Stimulated activated naive CD8-positive, alpha-beta T cell treated with anti-CD3 and anti-CD28 coated beads, Interleukin-15, Interleukin-2, amounts not matched to agents 100 U/mL and 50 U/mL, for 24 hours (primary cell): Measurements from ENCODE around the gene TLE7.

ENCODE experiments used
- ATAC-seq: fragments of 150-1000 bp; cut with Tn5 transposase; one replicate; pipeline ENCODE4 v1.10.0; 2021
- DNase-seq: peaks from one replicate; pipeline ENCODE4 v3.0.0; 2021

TLE7 gene

GRCh38 chr16:71412270-71413160 is 29.3 kb downstream of the TLE7 start:
- peak; percentile 71 for ATAC-seq
- DNase-seq: peak; percentile 68

- ATAC-seq: no peak
- no peak for DNase-seq
Measured at GRCh38 chr16:71410146-71410545, 31.7 kb downstream of the TLE7 start.

- ATAC-seq: no peak
- no peak for DNase-seq
Measured at GRCh38 chr16:71409011-71409775, 32.7 kb downstream of the TLE7 start.

GRCh38 chr16:71408536-71408935 is 33.3 kb downstream of the TLE7 start:
- DNase-seq: no peak
- ATAC-seq: no peak

GRCh38 chr16:71407731-71408130 is 34.1 kb downstream of the TLE7 start:
- ATAC-seq: no peak

GRCh38 chr16:71406724-71407123 is 35.1 kb downstream of the TLE7 start:
- ATAC-seq: no peak
- no peak for DNase-seq

More at GRCh38 chr16:71407731-71408130, 34.1 kb downstream of the TLE7 start:
- no peak for DNase-seq

- no peak for ATAC-seq
- no peak for DNase-seq
Measured at GRCh38 chr16:71406316-71406715, 35.5 kb downstream of the TLE7 start.

GRCh38 chr16:71404364-71404763 is 37.5 kb downstream of the TLE7 start:
- no peak for ATAC-seq
- DNase-seq: no peak

GRCh38 chr16:71402674-71403073 is 39.2 kb downstream of the TLE7 start:
- no peak for DNase-seq
- ATAC-seq: no peak

GRCh38 chr16:71402007-71402406 is 39.8 kb downstream of the TLE7 start:
- DNase-seq (no peak), ATAC-seq (no peak)

GRCh38 chr16:71399801-71400563 is 41.9 kb downstream of the TLE7 start:
- no peak for ATAC-seq
- DNase-seq: no peak

GRCh38 chr16:71396594-71396993 is 45.3 kb downstream of the TLE7 start:
- DNase-seq (no peak), ATAC-seq (no peak)

GRCh38 chr16:71389330-71389729 is 52.5 kb downstream of the TLE7 start:
- DNase-seq: no peak
- no peak for ATAC-seq

GRCh38 chr16:71387045-71387871 is 54.6 kb downstream of the TLE7 start:
- DNase-seq (no peak), ATAC-seq (no peak)

- no peak for ATAC-seq
Measured at GRCh38 chr16:71384073-71384724, 57.7 kb downstream of the TLE7 start.

GRCh38 chr16:71383054-71383773 is 58.6 kb downstream of the TLE7 start:
- ATAC-seq (peak; percentile 68), DNase-seq (peak; percentile 5)

More at GRCh38 chr16:71384073-71384724, 57.7 kb downstream of the TLE7 start:
- no peak for DNase-seq

GRCh38 chr16:71380831-71381230 is 61.0 kb downstream of the TLE7 start:
- ATAC-seq: no peak
- no peak for DNase-seq
